ENCODE measurements around the gene HIGD1A.

DNA sequence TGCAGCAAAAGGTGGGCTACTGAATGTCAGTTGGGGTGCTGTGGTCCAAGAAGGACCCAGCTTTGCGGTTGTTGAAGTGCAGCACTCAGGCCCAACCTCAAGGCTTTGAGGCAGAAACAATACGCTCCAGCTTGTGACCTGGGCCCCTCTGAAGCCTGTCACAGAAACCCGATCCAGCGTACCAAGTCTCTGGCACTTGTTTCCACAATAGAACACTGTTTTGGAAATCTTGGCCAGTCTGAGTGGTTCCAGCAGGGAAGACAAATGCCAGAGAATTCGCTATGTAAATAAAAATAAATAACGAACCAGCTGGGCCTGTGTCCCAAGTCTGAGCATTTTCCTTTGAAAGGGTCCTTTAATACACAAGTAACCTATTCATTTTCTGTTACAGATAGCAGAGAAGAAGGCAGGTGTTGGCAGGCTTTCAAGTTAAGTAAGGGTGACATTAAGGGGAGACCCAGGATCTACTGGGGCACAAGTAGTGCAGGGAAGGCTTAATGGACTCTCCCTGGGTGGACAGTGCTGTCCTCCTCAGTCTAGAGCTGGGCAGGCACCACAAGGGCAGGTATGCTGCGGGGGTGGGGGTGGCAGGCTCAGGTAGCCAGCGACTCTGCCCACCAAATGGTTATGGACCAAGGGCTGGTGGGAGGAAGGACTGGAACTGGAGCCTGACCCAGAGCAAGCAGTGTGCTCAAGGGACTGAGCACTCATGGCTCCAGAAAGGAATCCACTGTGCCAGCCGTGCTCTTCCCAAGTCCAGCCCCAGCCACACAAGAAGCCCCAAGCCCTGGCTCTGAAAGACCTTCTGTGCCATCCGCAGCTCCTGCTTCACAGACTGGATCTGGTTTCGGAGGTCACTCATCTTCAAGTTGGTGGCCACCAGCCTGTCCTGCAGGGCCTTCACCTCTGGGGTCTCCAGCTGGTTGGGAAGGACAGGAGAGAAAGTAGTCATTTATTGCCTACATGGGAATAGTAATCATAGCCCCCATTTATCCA, 57.5 kb downstream of the HIGD1A start:
- TF ChIP-seq, protein P1, sequence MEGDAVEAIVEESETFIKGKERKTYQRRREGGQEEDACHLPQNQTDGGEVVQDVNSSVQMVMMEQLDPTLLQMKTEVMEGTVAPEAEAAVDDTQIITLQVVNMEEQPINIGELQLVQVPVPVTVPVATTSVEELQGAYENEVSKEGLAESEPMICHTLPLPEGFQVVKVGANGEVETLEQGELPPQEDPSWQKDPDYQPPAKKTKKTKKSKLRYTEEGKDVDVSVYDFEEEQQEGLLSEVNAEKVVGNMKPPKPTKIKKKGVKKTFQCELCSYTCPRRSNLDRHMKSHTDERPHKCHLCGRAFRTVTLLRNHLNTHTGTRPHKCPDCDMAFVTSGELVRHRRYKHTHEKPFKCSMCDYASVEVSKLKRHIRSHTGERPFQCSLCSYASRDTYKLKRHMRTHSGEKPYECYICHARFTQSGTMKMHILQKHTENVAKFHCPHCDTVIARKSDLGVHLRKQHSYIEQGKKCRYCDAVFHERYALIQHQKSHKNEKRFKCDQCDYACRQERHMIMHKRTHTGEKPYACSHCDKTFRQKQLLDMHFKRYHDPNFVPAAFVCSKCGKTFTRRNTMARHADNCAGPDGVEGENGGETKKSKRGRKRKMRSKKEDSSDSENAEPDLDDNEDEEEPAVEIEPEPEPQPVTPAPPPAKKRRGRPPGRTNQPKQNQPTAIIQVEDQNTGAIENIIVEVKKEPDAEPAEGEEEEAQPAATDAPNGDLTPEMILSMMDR (IDR thresholded peaks at IDR 0.05; ENCODE audit: insufficient read depth, low read length, poor library complexity, severe bottlenecking), result no peak
- no peak for TF ChIP-seq EZH2phosphoT487 (conservative IDR thresholded peaks at IDR 0.05; ENCODE audit: low read length)
